HG03139 (cell line): Measurements from ENCODE around the gene DPP6.

ENCODE experiments used
- ATAC-seq: cut with Tn5 transposase; IDR thresholded peaks from one replicate; pipeline ENCODE4 v1.9.1; 2021; ENCODE audit not compliant: unreplicated experiment

The DPP6 gene

DNA sequence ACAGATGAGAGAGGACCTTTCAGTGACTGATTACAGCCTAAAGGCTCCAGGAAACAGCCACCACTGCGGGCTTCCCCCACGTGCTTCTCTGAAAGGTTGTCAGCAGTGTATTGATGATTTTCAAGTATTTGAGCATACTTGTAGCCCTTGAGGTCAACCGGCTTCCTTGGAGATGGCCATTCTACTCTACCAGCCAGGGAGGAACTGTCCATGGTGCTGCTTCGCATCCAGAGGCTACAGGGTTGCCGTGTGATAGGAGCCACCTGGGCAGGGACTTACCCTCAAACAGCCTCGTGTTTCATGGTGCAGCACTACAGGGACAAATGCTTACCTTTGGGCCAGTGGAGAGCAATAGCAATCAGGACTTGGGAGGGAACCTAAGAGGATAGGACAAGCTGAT is 179.5 kb downstream of the DPP6 start:
- no peak for ATAC-seq

DNA sequence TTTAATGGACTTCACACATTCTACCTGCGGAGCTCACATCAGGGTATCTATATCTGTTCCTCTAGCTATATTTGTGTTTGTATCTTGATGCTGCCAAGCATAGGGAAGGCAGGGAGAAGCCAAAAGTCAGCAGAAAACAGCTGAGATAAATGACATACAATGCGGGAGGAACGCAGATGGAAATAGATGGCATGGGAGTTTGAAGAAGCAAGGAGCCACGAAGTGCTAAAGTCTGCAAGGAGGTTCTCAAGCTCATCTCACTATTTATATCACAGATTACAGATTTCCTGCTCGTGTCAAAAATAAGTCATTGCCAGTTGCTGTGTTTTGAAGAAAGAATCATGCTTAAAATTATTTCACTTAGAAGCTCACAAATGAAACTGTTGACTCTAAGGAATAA is 180.5 kb downstream of the DPP6 start:
- no peak for ATAC-seq

DNA sequence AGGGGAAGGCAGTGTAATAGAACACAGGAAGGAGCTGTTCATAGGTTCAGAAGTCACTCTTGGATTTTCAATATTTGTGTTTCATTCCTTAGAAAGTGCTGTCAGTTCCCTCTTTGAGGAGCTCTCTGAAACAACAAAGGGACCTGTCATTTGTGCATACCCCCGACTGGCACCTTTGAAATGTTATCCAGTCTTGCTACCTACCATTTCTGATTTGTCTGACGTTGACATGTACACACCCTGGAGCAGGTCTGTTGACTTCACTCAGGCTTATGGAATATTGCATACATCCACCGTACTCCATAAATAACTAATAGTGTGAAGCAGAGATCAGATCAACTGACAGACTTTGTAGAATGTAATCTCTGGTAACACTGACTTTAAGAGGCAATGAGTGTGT is 189.8 kb downstream of the DPP6 start:
- no peak for ATAC-seq

DNA sequence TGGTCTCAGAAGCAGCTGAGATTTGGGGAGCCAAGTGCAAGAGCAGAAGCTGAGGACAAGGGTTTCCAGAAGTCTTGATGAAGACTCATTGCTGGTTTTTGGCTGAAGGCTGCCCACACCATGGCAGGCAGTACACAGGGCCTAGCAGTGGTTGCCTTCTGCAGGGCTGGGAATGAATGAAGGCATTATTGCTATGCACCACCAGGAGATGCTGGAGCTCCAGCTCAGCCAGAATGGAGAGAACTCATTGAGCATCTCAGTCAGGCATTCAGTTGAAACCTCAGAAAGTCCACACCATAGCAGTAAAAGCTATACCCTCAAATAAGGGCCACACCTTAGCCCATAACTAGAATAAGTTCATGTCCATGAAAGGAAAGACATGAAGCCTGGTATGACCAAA is 190.5 kb downstream of the DPP6 start:
- no peak for ATAC-seq

DNA sequence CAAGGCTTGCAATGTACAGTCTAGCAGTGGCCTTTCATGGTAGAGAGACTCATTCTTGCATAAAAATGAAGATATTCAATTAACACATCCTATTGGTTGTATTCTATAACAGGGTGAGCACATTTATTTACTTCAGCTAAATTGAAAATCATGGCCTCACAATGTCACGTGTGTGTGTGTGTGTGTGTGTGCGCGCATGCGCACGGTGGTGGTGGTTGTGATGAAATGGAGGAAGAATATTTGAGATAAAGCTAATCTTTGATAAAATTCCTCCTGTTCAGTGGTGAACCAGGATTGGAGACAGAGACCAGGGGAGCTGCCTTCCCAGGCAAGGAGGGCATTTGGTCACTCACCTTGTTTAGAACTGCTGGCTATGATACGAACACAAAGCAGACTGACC is 199.8 kb downstream of the DPP6 start:
- ATAC-seq, result no peak

DNA sequence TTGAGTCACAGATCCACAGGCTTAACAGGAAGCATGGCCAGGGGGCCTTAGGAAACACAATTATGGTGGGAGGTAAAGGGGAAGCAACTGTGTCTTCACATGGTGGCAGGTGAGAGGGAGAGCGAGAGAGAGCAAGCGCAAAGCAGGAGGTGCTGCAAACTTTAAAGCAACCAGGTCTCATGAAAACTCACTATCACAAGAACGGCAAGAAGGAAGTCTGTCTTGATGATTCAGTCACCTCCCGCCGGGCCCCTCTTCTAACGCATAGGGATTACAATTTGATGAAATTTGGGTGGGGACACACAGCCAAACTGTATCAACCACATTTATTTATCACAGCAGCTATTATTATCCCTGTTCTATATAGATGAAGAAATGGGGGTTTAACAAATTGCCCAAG is 201.6 kb downstream of the DPP6 start:
- no peak for ATAC-seq

DNA sequence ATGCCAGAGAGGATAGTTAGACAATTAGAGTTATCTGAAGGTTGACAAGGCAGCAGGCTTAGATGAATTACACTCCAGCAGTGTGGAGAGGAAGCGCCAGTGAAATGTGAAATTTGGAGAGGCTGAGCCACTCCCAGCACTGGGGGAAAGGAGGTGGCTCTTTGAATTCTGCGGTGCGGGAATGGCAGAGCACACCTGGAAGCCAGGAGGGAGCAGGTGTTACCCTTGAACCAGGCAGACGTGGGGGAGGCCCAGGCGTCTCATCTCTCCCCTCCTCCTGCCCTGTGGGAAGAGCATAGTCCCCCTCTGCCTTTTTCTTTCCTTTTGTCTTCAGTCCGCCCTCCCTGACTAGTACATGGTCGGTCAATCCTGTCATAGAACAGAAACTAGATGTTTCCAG is 203.1 kb downstream of the DPP6 start:
- no peak for ATAC-seq

DNA sequence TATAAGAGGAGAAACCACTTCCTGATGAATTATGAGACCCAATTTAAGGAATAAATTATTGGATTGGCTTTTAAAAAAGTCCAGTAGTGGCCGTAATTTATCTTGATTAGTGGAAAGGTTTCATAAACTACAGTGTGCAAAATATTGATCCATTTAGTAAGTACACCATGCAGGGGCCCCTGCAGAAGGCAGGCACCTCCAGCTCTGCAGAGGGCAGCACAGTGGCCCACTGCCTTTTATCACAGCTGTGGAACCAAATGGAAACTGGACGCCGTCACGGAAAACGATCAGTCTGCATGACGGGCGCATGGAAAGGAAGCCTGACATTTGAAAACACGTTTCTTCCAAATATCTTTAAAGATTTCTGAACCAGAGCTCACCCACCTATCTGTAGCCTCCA is 204.0 kb downstream of the DPP6 start:
- ATAC-seq, result no peak

DNA sequence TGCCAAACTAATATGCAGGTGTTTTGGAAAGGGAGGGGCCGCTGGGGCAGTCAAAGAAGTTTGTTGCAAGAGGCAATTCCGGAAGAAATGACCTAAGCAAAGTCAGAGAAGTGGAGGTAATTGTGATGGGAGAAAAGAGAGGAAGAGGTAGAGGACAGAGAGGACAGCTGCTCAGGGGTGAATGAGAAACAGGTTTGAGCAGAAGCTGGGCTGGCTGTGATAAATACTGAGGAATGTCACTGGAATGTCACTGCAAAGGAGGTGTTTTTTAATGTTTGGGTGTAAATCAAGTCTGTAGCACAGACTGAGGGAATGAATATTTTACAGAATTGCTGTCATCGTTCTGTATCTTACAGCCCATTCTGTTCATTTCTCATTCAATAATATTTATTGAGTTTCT is 207.2 kb downstream of the DPP6 start:
- ATAC-seq, result no peak

DNA sequence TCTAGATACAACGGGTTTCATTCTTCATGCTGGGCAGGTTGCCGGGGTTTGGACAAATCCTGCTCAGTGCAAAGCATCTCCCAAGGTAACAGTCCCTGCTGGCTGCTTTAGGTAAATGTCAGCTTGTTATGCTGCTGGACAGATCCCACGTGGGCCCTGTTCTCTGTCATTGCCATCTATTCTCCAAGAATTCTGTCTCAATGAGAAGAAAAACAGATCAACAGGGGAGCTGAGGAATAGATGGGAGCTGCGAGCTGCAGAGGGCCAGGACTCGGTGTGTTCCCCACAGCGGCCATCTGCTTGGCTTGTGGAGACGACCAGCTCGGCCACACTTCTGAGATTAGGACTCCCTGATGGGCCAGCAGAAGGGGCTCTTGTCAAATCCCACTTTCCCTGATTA is 235.2 kb downstream of the DPP6 start:
- no peak for ATAC-seq

DNA sequence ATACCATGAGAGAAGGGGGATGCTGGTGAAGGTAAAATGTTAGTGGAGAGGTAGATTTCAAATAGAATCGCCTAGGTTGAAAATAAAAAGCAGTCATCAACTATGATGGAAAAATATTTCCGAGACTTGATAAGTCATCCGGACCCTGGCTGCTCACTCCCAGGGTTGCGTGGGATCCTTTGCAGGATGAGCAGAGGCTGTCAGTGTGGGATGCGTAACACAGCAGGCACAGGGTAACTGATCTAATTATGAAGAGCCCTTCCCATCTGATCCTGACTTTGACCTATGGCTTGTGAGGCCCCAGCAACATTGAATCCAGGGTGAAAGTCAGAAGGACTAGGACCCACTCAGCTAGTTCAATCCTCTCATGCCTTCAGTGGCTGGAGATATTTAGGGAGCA is 236.9 kb downstream of the DPP6 start:
- ATAC-seq, result no peak

DNA sequence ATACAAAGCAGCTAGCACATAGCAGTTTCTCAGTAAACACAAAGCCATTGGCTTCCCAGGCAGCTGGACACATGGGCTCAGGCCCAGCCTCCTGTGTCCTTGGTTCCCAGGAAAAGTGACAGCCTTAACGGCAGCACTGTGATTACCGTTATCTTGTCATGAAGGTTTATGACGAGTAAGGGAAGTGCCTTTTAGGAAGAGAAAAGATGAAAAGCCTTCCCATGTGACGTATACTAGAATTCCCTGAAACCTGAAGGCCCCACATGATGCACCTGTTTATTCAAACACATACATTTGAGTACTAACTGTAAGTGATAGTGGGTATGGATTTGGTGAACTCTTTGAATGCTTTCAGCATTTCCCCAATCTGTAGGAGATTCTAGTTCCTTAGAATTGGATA is 244.2 kb downstream of the DPP6 start:
- ATAC-seq, result no peak

DNA sequence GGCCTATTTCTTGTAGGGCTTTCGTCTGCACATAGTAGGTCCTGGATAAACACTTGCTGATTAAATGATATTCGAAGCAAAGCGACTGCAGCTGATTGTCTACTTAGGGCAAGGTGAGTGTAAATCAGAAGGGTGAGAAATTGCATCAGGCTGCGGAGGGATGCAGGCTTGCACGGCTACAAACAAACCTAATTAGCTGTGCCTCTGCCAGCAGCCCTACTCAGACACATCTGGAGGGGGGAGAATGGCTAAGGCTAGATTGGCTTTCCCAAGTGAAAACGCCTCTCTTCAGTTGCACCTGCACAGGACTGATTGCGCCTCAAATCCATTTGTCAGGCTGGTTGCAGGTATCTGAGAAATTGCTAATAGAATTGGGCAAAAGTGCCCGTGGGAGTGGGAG is 247.5 kb downstream of the DPP6 start:
- no peak for ATAC-seq

DNA sequence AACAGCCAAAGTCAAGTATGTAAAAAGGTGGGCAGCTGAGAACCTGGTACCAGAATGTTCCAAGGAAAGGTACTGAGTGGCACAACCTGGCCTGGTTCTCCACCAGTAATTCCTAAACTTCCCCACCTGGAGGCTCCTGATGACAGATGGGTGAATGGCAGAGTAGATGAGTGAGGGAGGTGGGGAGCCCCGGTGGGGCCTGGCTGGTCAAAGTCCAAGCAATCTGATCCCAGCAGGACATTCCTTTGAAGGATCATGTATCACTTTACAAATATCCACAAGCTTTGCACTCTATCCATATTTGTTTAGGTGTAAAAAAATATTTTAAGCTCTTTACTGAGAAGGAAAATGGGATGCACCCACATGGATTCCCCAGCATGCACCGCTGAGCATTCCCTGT is 250.2 kb downstream of the DPP6 start:
- no peak for ATAC-seq

DNA sequence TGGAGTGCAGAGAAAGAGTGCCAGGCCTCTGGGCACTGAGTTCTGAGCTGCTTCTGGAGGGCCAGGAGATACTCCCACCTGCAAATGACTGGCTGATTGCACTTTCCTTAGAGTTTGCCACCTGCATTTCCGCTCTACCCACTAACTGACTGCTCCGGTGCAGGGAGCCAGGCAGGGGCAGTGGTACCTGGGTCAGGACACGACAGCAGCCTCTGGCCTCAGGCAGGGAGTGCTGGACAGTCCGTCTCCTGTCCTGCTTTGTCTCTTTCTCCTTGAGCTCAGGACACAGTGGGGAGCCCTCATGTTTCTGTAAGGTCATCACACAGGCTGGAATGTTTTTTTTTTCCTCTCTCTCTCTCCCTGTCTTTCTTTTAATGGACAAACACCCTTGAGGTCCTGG is 252.0 kb downstream of the DPP6 start:
- no peak for ATAC-seq

DNA sequence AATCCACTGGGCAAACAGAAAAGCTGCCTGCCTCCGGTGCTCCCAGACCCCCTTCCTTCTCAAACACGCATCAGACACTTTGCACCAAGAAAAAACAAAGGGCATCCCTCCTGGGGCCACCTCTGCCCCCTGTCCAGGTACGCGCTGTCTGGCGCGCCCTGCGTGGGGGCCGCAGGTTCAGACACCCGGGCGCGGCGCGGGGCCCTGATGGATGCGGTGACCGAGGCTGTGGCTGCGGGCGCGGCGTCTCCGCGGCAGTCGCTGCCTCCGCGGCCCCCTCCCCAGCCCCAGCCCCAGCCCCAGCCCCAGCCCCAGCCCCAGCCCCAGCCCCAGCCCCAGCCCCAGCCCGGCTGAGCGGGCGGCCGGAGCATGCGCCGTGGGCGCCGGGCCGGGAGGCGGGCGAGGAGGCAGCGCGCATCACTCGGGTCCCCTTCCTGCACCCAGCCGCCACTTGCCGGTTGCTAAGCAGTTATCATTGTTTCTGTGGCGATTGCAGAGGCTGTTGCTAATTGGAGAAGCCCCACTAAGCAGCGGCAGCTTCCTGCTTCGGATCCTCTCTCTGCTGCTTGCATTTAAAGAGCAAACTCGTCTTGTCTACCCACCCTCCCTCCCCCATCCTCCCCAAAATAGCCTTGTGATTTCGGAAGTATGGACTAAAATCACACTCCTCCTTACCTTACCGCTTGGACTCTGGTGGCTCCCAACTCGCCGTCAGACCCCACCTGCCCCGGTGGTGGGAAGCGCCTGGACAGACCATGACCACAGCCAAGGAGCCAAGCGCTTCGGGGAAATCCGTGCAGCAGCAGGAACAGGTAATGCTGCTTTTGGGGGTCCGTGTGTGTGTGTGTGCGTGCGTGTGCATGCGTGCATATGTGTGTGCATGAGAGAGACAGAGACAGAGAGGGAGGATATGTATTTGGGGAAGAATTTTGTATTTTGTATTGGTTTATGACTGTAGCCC is 252.8 kb downstream of the DPP6 start:
- ATAC-seq, result no peak

DNA sequence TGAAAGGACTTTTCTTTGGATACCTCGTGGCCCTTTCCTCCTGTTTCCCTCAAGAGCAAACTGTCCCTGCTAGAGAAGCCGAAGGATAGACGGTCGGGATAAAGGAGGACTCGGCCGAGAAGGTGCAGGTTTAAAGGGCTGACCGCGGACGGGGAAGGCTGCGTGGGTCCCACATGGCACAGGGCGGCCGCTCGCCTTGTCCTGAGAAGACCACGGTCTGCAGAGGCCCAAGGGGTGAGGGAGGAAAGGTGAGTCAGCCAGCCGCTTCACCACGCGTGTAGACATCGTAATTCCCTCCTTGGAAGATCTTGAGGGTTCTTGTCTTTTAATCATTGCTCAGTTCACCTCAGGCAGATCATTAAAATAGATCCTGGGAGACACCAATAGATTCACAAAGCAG is 253.8 kb downstream of the DPP6 start:
- no peak for ATAC-seq

DNA sequence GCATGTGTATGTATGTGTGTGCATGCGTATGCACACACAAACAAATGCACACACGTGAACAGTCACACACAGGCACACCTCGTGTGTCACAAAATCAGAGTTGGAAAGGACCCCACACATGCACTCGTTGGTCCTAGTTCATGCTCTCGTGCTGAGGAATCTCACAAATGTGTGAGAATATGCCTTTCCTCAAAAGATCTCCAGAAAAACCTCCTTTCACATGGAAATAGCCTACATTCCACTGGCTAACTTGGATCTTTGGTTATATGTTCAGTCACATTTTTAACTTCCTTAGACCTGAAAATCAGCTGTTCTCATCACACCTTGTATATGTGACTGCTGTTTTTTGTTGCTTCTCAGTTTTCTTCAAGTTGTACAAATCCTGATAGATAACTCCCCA is 256.7 kb downstream of the DPP6 start:
- ATAC-seq, result no peak

DNA sequence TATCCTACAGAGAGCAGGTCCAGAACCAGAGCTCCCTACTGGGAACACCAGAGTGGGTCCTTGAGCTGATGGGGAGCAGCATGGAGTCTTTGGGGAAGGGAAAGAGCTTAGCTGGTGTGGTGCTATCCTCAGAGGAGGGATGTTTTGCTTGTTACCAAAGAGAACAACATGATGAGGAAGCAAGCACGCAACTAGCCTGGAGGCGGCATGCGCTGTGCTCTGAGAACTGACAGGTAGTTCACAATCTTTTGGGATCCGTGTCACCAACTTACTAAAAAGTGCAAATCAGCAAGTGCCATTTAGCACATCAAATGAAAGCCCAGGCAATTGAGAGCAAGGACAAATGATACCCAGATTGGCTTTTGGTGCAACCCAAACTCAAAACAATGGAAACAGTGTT is 257.9 kb downstream of the DPP6 start:
- no peak for ATAC-seq

DNA sequence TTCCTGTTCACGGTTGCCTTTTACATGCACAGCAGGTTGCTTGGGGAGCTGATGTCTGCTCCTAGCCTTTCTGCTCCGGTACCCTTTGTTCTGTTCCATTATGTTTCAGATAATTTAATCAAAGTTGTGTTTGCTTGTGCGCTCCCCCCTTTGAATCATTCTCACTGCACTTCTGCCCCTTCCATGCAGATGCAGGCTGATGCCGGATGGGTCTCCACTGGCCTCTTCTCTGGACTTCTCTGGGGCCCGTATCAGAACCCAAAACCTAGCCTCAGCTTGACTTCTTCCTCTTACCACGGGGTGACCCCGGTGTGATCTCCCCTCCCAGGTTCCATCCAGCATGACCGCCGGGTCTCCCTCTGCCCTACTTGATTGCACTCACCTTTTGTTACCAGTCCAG is 272.0 kb downstream of the DPP6 start:
- no peak for ATAC-seq

DNA sequence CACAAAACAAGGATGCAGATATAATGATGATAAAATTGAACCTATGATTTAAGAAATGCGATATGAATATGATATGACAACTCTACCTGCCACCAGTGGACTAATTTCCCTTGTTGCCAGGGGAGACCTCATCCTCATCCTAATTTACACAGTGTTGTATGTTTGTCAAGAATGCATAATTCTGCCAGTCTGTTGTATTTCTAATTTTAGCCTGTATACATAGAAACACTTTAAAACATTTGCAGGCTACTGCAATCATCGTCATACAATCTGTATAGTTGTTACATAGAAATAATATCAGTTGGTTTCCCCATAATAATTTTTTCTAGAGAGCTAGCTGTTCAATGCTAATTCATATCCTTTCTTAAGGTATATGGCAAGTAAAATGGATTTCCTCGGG is 274.2 kb downstream of the DPP6 start:
- ATAC-seq, result no peak

DNA sequence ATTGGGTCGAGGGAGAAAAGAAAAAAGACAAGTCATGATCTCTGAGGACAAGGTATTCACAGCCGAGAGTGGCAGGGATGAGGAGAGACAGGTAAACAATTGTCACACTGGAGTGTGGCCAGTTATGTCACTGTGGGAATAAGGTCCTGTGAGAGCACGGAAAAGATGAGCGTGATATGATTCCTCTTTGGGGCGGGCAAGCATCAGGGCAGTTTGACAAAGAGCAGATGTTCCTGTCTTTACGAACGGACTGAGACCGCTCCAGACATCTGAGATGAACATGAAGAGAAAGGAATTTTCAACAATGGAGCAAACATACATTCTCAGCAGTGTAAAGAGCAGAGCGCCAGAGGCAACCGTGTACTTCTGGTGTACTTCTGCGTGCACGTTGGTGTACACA is 278.1 kb downstream of the DPP6 start:
- no peak for ATAC-seq
